IMR-90 (cell line): Measurements from ENCODE around the gene FRAS1. TPM values are rescaled to one million over a fixed set of nuclear protein-coding genes. Genes with fewer than 3 reads are reported as not detected.

Experiments used
- ATAC-seq: fragments of 200-7000 bp; cut with Tn5 transposase; 2 replicates; pipeline ENCODE4 v1.9.1; 2020; ENCODE audit warnings: low read depth, mild to moderate bottlenecking, moderate library complexity
- BruUV-seq: library from RNA; stranded (reverse); fragments of 400-500 nt; replicated peaks from 2 replicates; lab custom pipeline; 2021; lab: Mats Ljungman, UMichigan
- CTCF ChIA-PET: fragments of 300-600 bp; formaldehyde crosslinking; extraction: SDS; loops from one replicate; lab custom pipeline; 2021; ENCODE audit warnings: antibody characterized with exemption; lab: Yijun Ruan, JAX
- POLR2A ChIA-PET: fragments of 300-600 bp; sonication (Branson Sonifier 250); formaldehyde crosslinking; loops from one replicate; lab custom pipeline; 2022; ENCODE audit warnings: antibody characterized with exemption; ENCODE audit not compliant: unreplicated experiment; lab: Charles Lee
- DNase-seq: peaks from one replicate; pipeline ENCODE4 v3.0.0; 2013
- H2AFZ ChIP-seq: replicated peaks from 2 replicates; pipeline ENCODE3; 2013; ENCODE audit warnings: low read length, mild to moderate bottlenecking; ENCODE audit not compliant: poor library complexity
- H2AK5ac ChIP-seq: 2 replicates; pipeline ENCODE4 v1.6.1; 2013; ENCODE audit warnings: low read depth, low read length, inconsistent platforms
- H2AK9ac ChIP-seq: replicated peaks from 2 replicates; pipeline ENCODE3; 2013; ENCODE audit warnings: mild to moderate bottlenecking, low read depth, low read length, moderate library complexity; ENCODE audit not compliant: poor library complexity
- H2BK120ac ChIP-seq: 2 replicates; pipeline ENCODE4 v1.6.1; 2013; ENCODE audit warnings: low read depth, low read length, inconsistent platforms
- H2BK15ac ChIP-seq: 3 replicates; pipeline ENCODE4 v1.6.1; 2013; ENCODE audit warnings: low read depth, low read length, inconsistent platforms
- H2BK20ac ChIP-seq: 2 replicates; pipeline ENCODE4 v1.6.1; 2013; ENCODE audit warnings: low read depth, mild to moderate bottlenecking, inconsistent platforms, low read length, moderate library complexity
- H2BK5ac ChIP-seq: 2 replicates; pipeline ENCODE4 v1.6.1; 2013; ENCODE audit warnings: mild to moderate bottlenecking, low read depth, low read length, inconsistent platforms; ENCODE audit not compliant: poor library complexity, severe bottlenecking
- H3K14ac ChIP-seq: replicated peaks from 2 replicates; pipeline ENCODE4 v1.6.1; 2013; ENCODE audit warnings: low read depth, low read length, inconsistent platforms
- H3K18ac ChIP-seq: 2 replicates; pipeline ENCODE4 v1.6.1; 2013; ENCODE audit warnings: low read depth, low read length, control low read depth
- H3K23ac ChIP-seq: 2 replicates; pipeline ENCODE4 v1.6.1; 2013; ENCODE audit warnings: low read depth, low read length, inconsistent platforms
- H3K27ac ChIP-seq: 2 replicates; pipeline ENCODE4 v1.5.1; 2013; ENCODE audit warnings: mild to moderate bottlenecking, control low read depth, low read length; ENCODE audit not compliant: insufficient read depth
- H3K27me3 ChIP-seq: 2 replicates; pipeline ENCODE4 v1.6.1; 2013; ENCODE audit warnings: low read length; ENCODE audit not compliant: control insufficient read depth, insufficient read depth
- H3K36me3 ChIP-seq: 2 replicates; pipeline ENCODE4 v1.6.1; 2013; ENCODE audit warnings: low read length, mixed read lengths; ENCODE audit not compliant: control insufficient read depth, insufficient read depth
- H3K4ac ChIP-seq: 2 replicates; pipeline ENCODE4 v1.6.1; 2013; ENCODE audit warnings: low read depth, low read length, inconsistent platforms
- H3K4me1 ChIP-seq: 2 replicates; pipeline ENCODE4 v1.6.1; 2013; ENCODE audit warnings: low read length, mixed read lengths; ENCODE audit not compliant: control insufficient read depth, insufficient read depth
- H3K4me2 ChIP-seq: 2 replicates; pipeline ENCODE4 v1.6.1; 2013; ENCODE audit warnings: low read depth, mild to moderate bottlenecking, control low read depth, low read length, moderate library complexity
- H3K4me3 ChIP-seq: 2 replicates; pipeline ENCODE4 v1.5.1; 2013; ENCODE audit warnings: low read depth, mild to moderate bottlenecking, control low read depth, low read length, moderate library complexity; ENCODE audit not compliant: insufficient read depth
- H3K56ac ChIP-seq: 2 replicates; pipeline ENCODE4 v1.6.1; 2013; ENCODE audit warnings: low read length, inconsistent platforms; ENCODE audit not compliant: insufficient read depth; ENCODE audit errors: extremely low read depth
- H3K79me1 ChIP-seq, 2 experiments: 2 replicates each; pipeline ENCODE4 v1.6.1; 2013; ENCODE audit warnings: low read length in 2 of 2, inconsistent platforms in 1 of 2, low read depth in 1 of 2
- H3K9ac ChIP-seq: 2 replicates; pipeline ENCODE4 v1.6.1; 2013; ENCODE audit warnings: low read depth, low read length, control low read depth
- H3K9me1 ChIP-seq: 2 replicates; pipeline ENCODE4 v1.6.1; 2013; ENCODE audit warnings: low read length, inconsistent platforms; ENCODE audit not compliant: insufficient read depth
- H3K9me3 ChIP-seq: 2 replicates; pipeline ENCODE4 v1.6.1; 2013; ENCODE audit warnings: low read length; ENCODE audit not compliant: control insufficient read depth, insufficient read depth
- H4K20me1 ChIP-seq: 2 replicates; pipeline ENCODE4 v1.6.1; 2013; ENCODE audit warnings: low read length, inconsistent platforms; ENCODE audit not compliant: insufficient read depth
- H4K5ac ChIP-seq: 2 replicates; pipeline ENCODE4 v1.6.1; 2013; ENCODE audit warnings: mild to moderate bottlenecking, low read depth, low read length, control low read depth
- H4K8ac ChIP-seq, 2 experiments: 2 replicates each; pipeline ENCODE4 v1.6.1; 2013; ENCODE audit warnings: low read depth in 2 of 2, low read length in 2 of 2, control low read depth in 1 of 2, inconsistent platforms in 1 of 2
- H4K91ac ChIP-seq: 2 replicates; pipeline ENCODE4 v1.6.1; 2013; ENCODE audit warnings: low read depth, low read length, inconsistent platforms; ENCODE audit not compliant: insufficient read depth
- BHLHE40 ChIP-seq: fragments of 150-350 bp; IDR thresholded peaks from 2 replicates; pipeline ENCODE4 v1.6.1; 2016; ENCODE audit warnings: mild to moderate bottlenecking, low read depth, low read length
- CEBPB ChIP-seq: IDR thresholded peaks from 2 replicates; pipeline ENCODE4 v1.6.1; 2012; ENCODE audit warnings: low read depth, low read length, improper control_type of control experiment
- CHD1 ChIP-seq: IDR thresholded peaks from 2 replicates; pipeline ENCODE4 v1.6.1; 2012; ENCODE audit warnings: low read depth, low read length, improper control_type of control experiment
- CTCF ChIP-seq: conservative IDR thresholded peaks from 2 replicates; pipeline ENCODE4 v1.5.1; 2012; ENCODE audit warnings: mild to moderate bottlenecking, low read depth, low read length, improper control_type of control experiment
- FOS ChIP-seq: fragments of 150-350 bp; IDR thresholded peaks from 2 replicates; pipeline ENCODE4 v1.6.1; 2016; ENCODE audit warnings: low read depth, low read length
- RAD21 ChIP-seq: IDR thresholded peaks from 2 replicates; pipeline ENCODE4 v1.6.1; 2012; ENCODE audit warnings: low read length, improper control_type of control experiment
- RCOR1 ChIP-seq: IDR thresholded peaks from 2 replicates; pipeline ENCODE4 v1.6.1; 2012; ENCODE audit warnings: mild to moderate bottlenecking, low read length, improper control_type of control experiment; ENCODE audit not compliant: insufficient replicate concordance
- WGBS, 2 experiments: methylation state at CpG; one replicate each; pipeline versions ENCODE4 v1.1.5 to v1.1.7; 2013; ENCODE audit warnings: missing lambda C conversion rate in 2 of 2; ENCODE audit not compliant: insufficient read length in 1 of 2; ENCODE audit errors: extremely low coverage in 2 of 2; 5-methylcytosine and 5-hydroxymethylcytosine counted together
- dilution Hi-C: fragments of 300-500 bp; cut with HindIII; formaldehyde crosslinking; loops from one replicate; pipeline ENCODE4 v1.14.3; 2018; ENCODE audit warnings: low sequenced_read_pairs; ENCODE audit not compliant: unreplicated experiment
- in situ Hi-C: fragments of 300-500 bp; cut with MboI; formaldehyde crosslinking; loops from 3 replicates; pipeline ENCODE4 v1.14.3; 2019; ENCODE audit warnings: low sequenced_read_pairs, inconsistent platforms, mixed read lengths
- intact Hi-C: fragments of 100-400 bp; cut with micrococcal nuclease; formaldehyde crosslinking; loops from 2 replicates; pipeline ENCODE4 v1.10.0; 2022
- polyA plus RNA-seq, 3 experiments: library from polyadenylated mRNA; depleted of rRNA; stranded (reverse); fragments of >200 nt; gene quantifications; 2 replicates each; pipeline ENCODE4 v1.2.3, GENCODE V29; 2012; ENCODE audit warnings: low replicate concordance in 1 of 3
- total RNA-seq: library from RNA; depleted of rRNA; stranded (reverse); fragments of >200 nt; gene quantifications from 2 replicates; pipeline ENCODE4 v1.2.3, GENCODE V29; 2012

Gene FRAS1
- total and polyA plus RNA-seq, 2 of the 4 experiments (the other 2 are of a cell fraction): under 0.01 to 0.03 TPM

- dilution Hi-C loops (no loop called here), in situ Hi-C loops (no loop called here), intact Hi-C loops (no loop called here)
- Histone ChIP-seq H3K9me1 (no peaks in the 10 kb centered on the region), H2AK5ac (no peak overlapping the region), H3K56ac (no peak overlapping the region), H2AFZ (no peak overlapping the region), H3K14ac (no peak overlapping the region), H3K4ac (no peak overlapping the region), H4K8ac (no peak overlapping the region), H2BK20ac (no peak overlapping the region), H3K23ac (no peak overlapping the region), H3K27ac (no peak overlapping the region), H2AK9ac (no peak overlapping the region), H2BK5ac (no peak overlapping the region), H2BK120ac (no peak overlapping the region), H2BK15ac (no peak overlapping the region), H3K9me3 (no peaks in the 10 kb centered on the region), H3K18ac (no peak overlapping the region), H4K91ac (no peak overlapping the region), H3K4me1 (no peaks in the 10 kb centered on the region), H3K79me1 (no peaks in the 10 kb centered on the region), H3K4me3 (no peak overlapping the region), H3K4me2 (no peak overlapping the region), H4K5ac (no peak overlapping the region), H3K36me3 (no peaks in the 10 kb centered on the region), H3K9ac (no peak overlapping the region), H4K20me1 (no peaks in the 10 kb centered on the region), H3K27me3 (peaks cover 8% of the 10 kb centered on the region)
- DNase-seq (no peak), ATAC-seq (no peak)
- BruUV-seq: no TSS peak
- WGBS, 2 experiments: 17% methylated on average over 1 of the region's 3 CpGs; no CpG with 5 or more reads in 1 of the 2 experiments
- ChIA-PET POLR2A (no interaction called here), CTCF (interaction anchor here (0.6 to 1.0 kb wide), 2 partner anchors 123 to 1905 kb away, joined by 3 read pairs; no protein-coding TSS in a partner anchor)
- no peak for TF ChIP-seq CEBPB
- TF ChIP-seq RAD21: no peak
- TF ChIP-seq RCOR1: no peak
- TF ChIP-seq FOS: no peak
- no peak for TF ChIP-seq CTCF
- no peak for TF ChIP-seq CHD1
- TF ChIP-seq BHLHE40: no peak
Observed at GRCh38 chr4:78454016-78454415, 396.9 kb downstream of the FRAS1 start.
